ENCODE data around the gene HSD17B4. TPM values are rescaled to one million over a fixed set of nuclear protein-coding genes. Genes with fewer than 3 reads are reported as not detected.
"Not testable (repeated sequence)": the region's sequence is repeated elsewhere in the genome, so short reads cannot be mapped to it uniquely, and the experiment has no call there.

Gene HSD17B4
- total and polyA plus RNA-seq, 9 of the 15 experiments (the other 6 are each of a cell fraction or from before 2014, with no cell fraction given) = 50.6 to 187 (median 94.6) TPM

DNA sequence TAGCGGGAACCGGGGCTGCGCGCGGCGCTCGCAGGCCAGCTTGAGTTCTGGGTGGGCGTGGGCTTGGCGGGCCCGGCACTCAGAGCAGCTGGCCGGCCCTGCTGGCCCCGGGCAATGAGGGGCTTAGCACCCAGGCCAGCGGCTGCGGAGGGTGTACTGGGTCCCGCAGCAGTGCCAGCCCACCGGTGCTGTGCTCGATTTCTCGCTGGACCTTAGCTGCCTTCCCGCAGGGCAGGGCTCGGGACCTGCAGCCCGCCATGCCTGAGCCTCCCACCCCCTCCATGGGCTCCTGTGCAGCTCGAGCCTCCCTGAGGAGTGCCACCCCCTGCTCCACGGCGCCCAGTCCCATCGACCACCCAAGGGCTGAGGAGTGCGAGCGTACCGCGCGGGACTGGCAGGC, 64.8 kb downstream of the HSD17B4 start:
- H3K4me3 ChIP-seq; H3K9me3 ChIP-seq (replicated peaks; ENCODE audit: control insufficient read depth, insufficient read depth, low read depth, low read length); POLR2A ChIA-PET; H2AFZ ChIP-seq (ENCODE audit: low read depth, low read length); H3K27ac ChIP-seq (ENCODE audit: extremely low read depth, low read depth, low read length); in situ Hi-C loops (cut with MboI); BruUV-seq (replicated peaks); FAIRE-seq; intact Hi-C loops (cut with micrococcal nuclease); H3K9me1 ChIP-seq (ENCODE audit: control insufficient read depth, insufficient read depth, low read length); H3K4me1 ChIP-seq (replicated peaks in 1 of 2; ENCODE audit: control insufficient read depth in 2 of 2, insufficient read depth in 2 of 2, low read length in 2 of 2); ATAC-seq; H3K9ac ChIP-seq (ENCODE audit: insufficient read depth in 1 of 2, low read depth in 2 of 2, low read length in 2 of 2); H3K27me3 ChIP-seq (ENCODE audit: control insufficient read depth in 2 of 2, insufficient read depth in 2 of 2, low read length in 2 of 2); H3K4me2 ChIP-seq (ENCODE audit: insufficient read depth, low read length); H3K79me2 ChIP-seq (ENCODE audit: control insufficient read depth, insufficient read depth, low read length); H3K36me3 ChIP-seq (ENCODE audit: control insufficient read depth, insufficient read depth, low read length); H4K20me1 ChIP-seq (replicated peaks; ENCODE audit: control insufficient read depth, insufficient read depth, low read length); DNase-seq (ENCODE audit: extremely low read depth in 1 of 4, low spot score in 3 of 4); CTCF ChIA-PET (ENCODE audit: low intra/inter-chr PET ratio): not testable (repeated sequence)
- WGBS (ENCODE audit: insufficient coverage, low coverage, missing lambda C conversion rate) = 94% methylated on average over 14 of the region's 30 CpGs
- TF ChIP-seq, protein P1, sequence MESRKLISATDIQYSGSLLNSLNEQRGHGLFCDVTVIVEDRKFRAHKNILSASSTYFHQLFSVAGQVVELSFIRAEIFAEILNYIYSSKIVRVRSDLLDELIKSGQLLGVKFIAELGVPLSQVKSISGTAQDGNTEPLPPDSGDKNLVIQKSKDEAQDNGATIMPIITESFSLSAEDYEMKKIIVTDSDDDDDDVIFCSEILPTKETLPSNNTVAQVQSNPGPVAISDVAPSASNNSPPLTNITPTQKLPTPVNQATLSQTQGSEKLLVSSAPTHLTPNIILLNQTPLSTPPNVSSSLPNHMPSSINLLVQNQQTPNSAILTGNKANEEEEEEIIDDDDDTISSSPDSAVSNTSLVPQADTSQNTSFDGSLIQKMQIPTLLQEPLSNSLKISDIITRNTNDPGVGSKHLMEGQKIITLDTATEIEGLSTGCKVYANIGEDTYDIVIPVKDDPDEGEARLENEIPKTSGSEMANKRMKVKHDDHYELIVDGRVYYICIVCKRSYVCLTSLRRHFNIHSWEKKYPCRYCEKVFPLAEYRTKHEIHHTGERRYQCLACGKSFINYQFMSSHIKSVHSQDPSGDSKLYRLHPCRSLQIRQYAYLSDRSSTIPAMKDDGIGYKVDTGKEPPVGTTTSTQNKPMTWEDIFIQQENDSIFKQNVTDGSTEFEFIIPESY (CRISPR knock-in tag; IDR thresholded peaks at IDR 0.05) = peak; percentile 38

DNA sequence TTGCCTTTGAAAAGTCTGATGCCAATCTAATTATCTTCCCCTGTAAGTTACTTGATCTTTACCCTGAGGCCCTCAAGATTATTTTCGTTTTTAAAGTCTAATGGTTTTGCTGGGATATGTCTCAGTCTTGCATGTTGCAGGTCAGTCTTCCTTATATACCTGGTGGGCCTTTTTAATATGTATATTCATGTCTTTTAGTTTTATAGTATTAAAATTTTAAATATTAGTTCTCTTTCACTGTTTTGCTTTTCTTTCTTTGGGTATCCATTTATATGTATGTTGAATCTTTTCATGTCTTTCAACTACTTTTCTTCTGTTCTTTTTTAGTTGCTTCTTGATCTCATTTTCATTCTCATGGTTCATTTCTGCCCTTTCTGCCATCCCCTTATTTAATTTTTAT, 68.9 kb downstream of the HSD17B4 start:
- CTCF ChIA-PET (ENCODE audit: low intra/inter-chr PET ratio) = no interaction called here
- H3K9ac ChIP-seq (ENCODE audit: insufficient read depth in 1 of 2, low read depth in 2 of 2, low read length in 2 of 2) = no peak overlapping the region
- no peaks in the 10 kb centered on the region for H4K20me1 ChIP-seq (replicated peaks; ENCODE audit: control insufficient read depth, insufficient read depth, low read length)
- no peaks in the 10 kb centered on the region for H3K27me3 ChIP-seq (ENCODE audit: control insufficient read depth in 2 of 2, insufficient read depth in 2 of 2, low read length in 2 of 2)
- H3K9me1 ChIP-seq (ENCODE audit: control insufficient read depth, insufficient read depth, low read length) = no peaks in the 10 kb centered on the region
- H3K4me2 ChIP-seq (ENCODE audit: insufficient read depth, low read length) = no peak overlapping the region
- no peaks in the 10 kb centered on the region for H3K79me2 ChIP-seq (ENCODE audit: control insufficient read depth, insufficient read depth, low read length)
- no peak for DNase-seq (ENCODE audit: extremely low read depth in 1 of 4, low spot score in 3 of 4)
- no peaks in the 10 kb centered on the region for H3K9me3 ChIP-seq (replicated peaks; ENCODE audit: control insufficient read depth, insufficient read depth, low read depth, low read length)
- H3K4me1 ChIP-seq (replicated peaks in 1 of 2; ENCODE audit: control insufficient read depth in 2 of 2, insufficient read depth in 2 of 2, low read length in 2 of 2) = no peaks in the 10 kb centered on the region
- in situ Hi-C loops (cut with MboI) = no loop called here
- H3K27ac ChIP-seq (ENCODE audit: extremely low read depth, low read depth, low read length) = no peak overlapping the region
- intact Hi-C loops (cut with micrococcal nuclease) = no loop called here
- no peak overlapping the region for H3K4me3 ChIP-seq
- H2AFZ ChIP-seq (ENCODE audit: low read depth, low read length) = no peak overlapping the region
- no peak for FAIRE-seq
- no peak for ATAC-seq
- WGBS (ENCODE audit: insufficient coverage, low coverage, missing lambda C conversion rate) = 0% methylated on average over 1 of the region's 1 CpG
- BruUV-seq (replicated peaks) = no TSS peak
- POLR2A ChIA-PET = interaction anchor here (1.0 kb wide), 1 partner anchor 33 kb away, joined by 3 read pairs; no protein-coding TSS in a partner anchor
- H3K36me3 ChIP-seq (ENCODE audit: control insufficient read depth, insufficient read depth, low read length) = peaks cover 4% of the 10 kb centered on the region; the same call in 1 of the 3 replicates
- TF ChIP-seq DDX20 (tag; IDR thresholded peaks at IDR 0.05; ENCODE audit: low read depth) (no peak), ARID1B (IDR thresholded peaks at IDR 0.05) (no peak), ZNF324 (CRISPR knock-in tag; IDR thresholded peaks at IDR 0.05) (no peak), JUNB (CRISPR knock-in tag; conservative IDR thresholded peaks at IDR 0.05) (no peak), TAF9B (IDR thresholded peaks at IDR 0.05; ENCODE audit: partially characterized antibody) (no peak), RFX1 (IDR thresholded peaks at IDR 0.05) (no peak), CCAR2 (IDR thresholded peaks at IDR 0.05; ENCODE audit: low read depth, low read length) (no peak), POU5F1 (IDR thresholded peaks at IDR 0.05; ENCODE audit: borderline replicate concordance, low read depth, low read length, partially characterized antibody) (no peak), SNRNP70 (optimal IDR thresholded peaks at IDR 0.05; ENCODE audit: low read depth, low read length) (no peak), HNRNPK (IDR thresholded peaks at IDR 0.05; ENCODE audit: low read depth, low read length, poor library complexity, severe bottlenecking) (no peak), NELFE (IDR thresholded peaks at IDR 0.05; ENCODE audit: insufficient read depth, insufficient read length) (no peak), SP2 (IDR thresholded peaks at IDR 0.05; ENCODE audit: extremely low read depth, low read depth, low read length, poor library complexity, severe bottlenecking) (no peak)
- TF ChIP-seq, protein P2, sequence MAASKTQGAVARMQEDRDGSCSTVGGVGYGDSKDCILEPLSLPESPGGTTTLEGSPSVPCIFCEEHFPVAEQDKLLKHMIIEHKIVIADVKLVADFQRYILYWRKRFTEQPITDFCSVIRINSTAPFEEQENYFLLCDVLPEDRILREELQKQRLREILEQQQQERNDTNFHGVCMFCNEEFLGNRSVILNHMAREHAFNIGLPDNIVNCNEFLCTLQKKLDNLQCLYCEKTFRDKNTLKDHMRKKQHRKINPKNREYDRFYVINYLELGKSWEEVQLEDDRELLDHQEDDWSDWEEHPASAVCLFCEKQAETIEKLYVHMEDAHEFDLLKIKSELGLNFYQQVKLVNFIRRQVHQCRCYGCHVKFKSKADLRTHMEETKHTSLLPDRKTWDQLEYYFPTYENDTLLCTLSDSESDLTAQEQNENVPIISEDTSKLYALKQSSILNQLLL (CRISPR knock-in tag; IDR thresholded peaks at IDR 0.05; ENCODE audit: borderline replicate concordance) = no peak
